Osteoblast (primary cell): ENCODE measurements around the gene HENMT1. TPM values are rescaled to one million over a fixed set of nuclear protein-coding genes. Genes with fewer than 3 reads are reported as not detected.

Experiments used
- DNase-seq: peaks from one replicate; pipeline ENCODE4 v3.0.0; 2011; ENCODE audit warnings: low spot score, mixed read lengths; ENCODE audit not compliant: insufficient read length; ENCODE audit errors: missing footprints
- H2AFZ ChIP-seq: 2 replicates; pipeline ENCODE4 v1.6.0; 2011; ENCODE audit warnings: mild to moderate bottlenecking, low read length
- H3K27ac ChIP-seq: 2 replicates; pipeline ENCODE4 v1.5.1; 2011; ENCODE audit warnings: mild to moderate bottlenecking, low read depth, low read length, moderate library complexity
- H3K27me3 ChIP-seq: 2 replicates; pipeline ENCODE4 v1.6.0; 2012; ENCODE audit warnings: mild to moderate bottlenecking, control low read depth, inconsistent platforms, low read length, moderate library complexity; ENCODE audit not compliant: insufficient read depth
- H3K36me3 ChIP-seq: 2 replicates; pipeline ENCODE4 v1.5.1; 2011; ENCODE audit warnings: mild to moderate bottlenecking, low read length, control low read depth, moderate library complexity; ENCODE audit not compliant: insufficient read depth
- H3K4me1 ChIP-seq: 2 replicates; pipeline ENCODE4 v1.5.1; 2011; ENCODE audit warnings: mild to moderate bottlenecking, low read length, control low read depth, moderate library complexity; ENCODE audit not compliant: insufficient read depth
- H3K4me2 ChIP-seq: 2 replicates; pipeline ENCODE4 v1.6.0; 2011; ENCODE audit warnings: mild to moderate bottlenecking, low read length; ENCODE audit not compliant: insufficient read depth
- H3K4me3 ChIP-seq: fragments of 200-600 bp; sonication (generic); 3 replicates; pipeline ENCODE4 v1.5.1; 2012; ENCODE audit warnings: mild to moderate bottlenecking, low read length, inconsistent platforms; ENCODE audit not compliant: insufficient read depth
- H3K79me2 ChIP-seq: 2 replicates; pipeline ENCODE4 v1.6.0; 2012; ENCODE audit warnings: mild to moderate bottlenecking, low read length, control low read depth, inconsistent platforms; ENCODE audit not compliant: insufficient read depth
- H3K9me3 ChIP-seq: 2 replicates; pipeline ENCODE4 v1.5.1; 2011; ENCODE audit warnings: low read depth, low read length, control low read depth
- H4K20me1 ChIP-seq: 2 replicates; pipeline ENCODE4 v1.6.0; 2012; ENCODE audit warnings: mild to moderate bottlenecking, low read length, control low read depth; ENCODE audit not compliant: insufficient read depth
- CTCF ChIP-seq: IDR thresholded peaks from 2 replicates; pipeline ENCODE4 v1.5.1; 2011; ENCODE audit warnings: mild to moderate bottlenecking, low read depth, low read length, moderate library complexity; ENCODE audit errors: extremely low read depth
- total RNA-seq: library from RNA; depleted of rRNA; stranded (reverse); fragments of >200 nt; gene quantifications from 2 replicates; pipeline ENCODE4 v1.2.3, GENCODE V29; 2012

The HENMT1 gene
- total RNA-seq, 1 donor: 4.7 TPM

GRCh38 chr1:108653431-108654105 lies 7.3 kb downstream of the HENMT1 start:
- no peak overlapping the region for H3K4me3 ChIP-seq
- no peaks in the 10 kb centered on the region for H3K4me1 ChIP-seq
- no peak overlapping the region for H2AFZ ChIP-seq
- no peak for DNase-seq
- no peaks in the 10 kb centered on the region for H4K20me1 ChIP-seq
- no peaks in the 10 kb centered on the region for H3K27me3 ChIP-seq
- H3K27ac ChIP-seq: no peak overlapping the region
- TF ChIP-seq CTCF: no peak
- H3K4me2 ChIP-seq: no peak overlapping the region
- no peaks in the 10 kb centered on the region for H3K9me3 ChIP-seq
- no peaks in the 10 kb centered on the region for H3K79me2 ChIP-seq
- H3K36me3 ChIP-seq: no peaks in the 10 kb centered on the region

GRCh38 chr1:108646648-108647269 lies 14.1 kb downstream of the HENMT1 start:
- Histone ChIP-seq H3K27me3 (no peaks in the 10 kb centered on the region), H3K36me3 (no peaks in the 10 kb centered on the region), H4K20me1 (no peaks in the 10 kb centered on the region), H3K4me1 (peaks cover 7% of the 10 kb centered on the region), H3K9me3 (no peaks in the 10 kb centered on the region), H3K4me2 (no peak overlapping the region), H2AFZ (peak overlapping the region; percentile 88), H3K79me2 (no peaks in the 10 kb centered on the region), H3K4me3 (no peak overlapping the region), H3K27ac (no peak overlapping the region)
- no peak for DNase-seq
- no peak for TF ChIP-seq CTCF

- no peak overlapping the region for H3K4me3 ChIP-seq
Observed at GRCh38 chr1:108646265-108646647, 14.6 kb downstream of the HENMT1 start.

More at GRCh38 chr1:108646265-108646647, 14.6 kb downstream of the HENMT1 start:
- Histone ChIP-seq H2AFZ (peak overlapping the region; percentile 88), H3K36me3 (no peaks in the 10 kb centered on the region), H3K4me1 (peaks cover 7% of the 10 kb centered on the region), H3K9me3 (no peaks in the 10 kb centered on the region), H3K4me2 (no peak overlapping the region), H4K20me1 (no peaks in the 10 kb centered on the region), H3K79me2 (no peaks in the 10 kb centered on the region), H3K27me3 (no peaks in the 10 kb centered on the region), H3K27ac (no peak overlapping the region)
- no peak for TF ChIP-seq CTCF
- no peak for DNase-seq
